HUES6 (cell line): ENCODE data around the gene CFAP77.

Experiments
- H3K27ac ChIP-seq: 2 replicates; pipeline ENCODE4 v1.7.0; 2013; ENCODE audit warnings: low read depth, mild to moderate bottlenecking, low read length, inconsistent platforms
- H3K27me3 ChIP-seq: 2 replicates; pipeline ENCODE4 v1.6.1; 2013; ENCODE audit warnings: low read length; ENCODE audit not compliant: control insufficient read depth, insufficient read depth
- H3K36me3 ChIP-seq: 2 replicates; pipeline ENCODE4 v1.6.1; 2013; ENCODE audit warnings: low read length; ENCODE audit not compliant: control insufficient read depth, insufficient read depth
- H3K4me1 ChIP-seq: 2 replicates; pipeline ENCODE4 v1.6.1; 2013; ENCODE audit warnings: low read length; ENCODE audit not compliant: control insufficient read depth, insufficient read depth
- H3K4me3 ChIP-seq: 2 replicates; pipeline ENCODE4 v1.5.1; 2013; ENCODE audit warnings: low read depth, low read length
- H3K9ac ChIP-seq: one replicate; pipeline ENCODE4 v1.6.1; 2013; ENCODE audit warnings: mild to moderate bottlenecking, low read length
- H3K9me3 ChIP-seq: 2 replicates; pipeline ENCODE4 v1.6.1; 2013; ENCODE audit warnings: low read depth, low read length; ENCODE audit not compliant: control insufficient read depth, insufficient read depth

CFAP77 gene

DNA sequence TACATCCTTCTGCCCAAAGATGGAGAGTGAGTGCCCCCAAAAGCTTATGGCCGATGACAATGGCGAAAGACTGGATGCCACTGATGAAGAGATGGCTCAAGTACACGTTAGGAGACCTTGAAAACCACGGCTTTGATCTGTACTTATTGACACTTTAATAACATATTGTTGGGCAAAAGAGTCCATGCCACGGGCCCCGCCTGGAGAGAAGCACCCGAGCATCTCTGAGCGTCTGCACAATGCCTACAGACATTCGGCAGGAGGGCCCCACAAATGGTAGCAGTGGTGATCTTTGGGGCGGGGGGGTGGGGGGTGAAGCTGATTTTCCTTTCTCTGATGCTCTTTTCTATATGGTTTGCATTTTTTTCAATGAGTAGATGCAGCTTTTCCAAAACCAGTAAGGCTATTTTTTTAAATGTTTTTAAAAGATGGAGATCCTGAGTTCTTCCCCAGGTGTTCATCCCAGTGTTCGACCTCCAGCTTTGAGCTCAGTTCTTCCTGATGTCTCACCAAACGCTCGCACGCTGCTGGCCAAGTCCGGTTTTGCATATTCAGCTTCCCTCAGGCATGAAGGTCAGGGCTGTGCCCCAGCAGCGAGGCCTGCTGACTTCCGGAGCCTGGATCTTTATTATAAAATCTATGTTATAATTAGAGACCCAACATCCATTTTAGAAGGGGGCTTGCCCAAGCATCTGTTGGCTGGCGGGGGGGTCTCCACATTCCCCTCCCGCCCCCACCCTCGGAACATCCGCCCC is 138.1 kb downstream of the CFAP77 start:
- Histone ChIP-seq H3K9ac (no peak overlapping the region), H3K36me3 (no peaks in the 10 kb centered on the region), H3K27ac (no peak overlapping the region), H3K9me3 (no peaks in the 10 kb centered on the region), H3K27me3 (no peaks in the 10 kb centered on the region), H3K4me1 (peaks cover 8% of the 10 kb centered on the region; the same call in 1 of the 2 replicates), H3K4me3 (no peak overlapping the region)

- Histone ChIP-seq H3K9ac (no peak overlapping the region), H3K4me3 (no peak overlapping the region), H3K36me3 (no peaks in the 10 kb centered on the region), H3K27me3 (no peaks in the 10 kb centered on the region), H3K27ac (no peak overlapping the region), H3K9me3 (no peaks in the 10 kb centered on the region), H3K4me1 (peaks cover 8% of the 10 kb centered on the region; the same call in 1 of the 2 replicates)
These were observed 139.0 kb downstream of the CFAP77 start for GRCh38 chr9:132548751-132549640.

DNA sequence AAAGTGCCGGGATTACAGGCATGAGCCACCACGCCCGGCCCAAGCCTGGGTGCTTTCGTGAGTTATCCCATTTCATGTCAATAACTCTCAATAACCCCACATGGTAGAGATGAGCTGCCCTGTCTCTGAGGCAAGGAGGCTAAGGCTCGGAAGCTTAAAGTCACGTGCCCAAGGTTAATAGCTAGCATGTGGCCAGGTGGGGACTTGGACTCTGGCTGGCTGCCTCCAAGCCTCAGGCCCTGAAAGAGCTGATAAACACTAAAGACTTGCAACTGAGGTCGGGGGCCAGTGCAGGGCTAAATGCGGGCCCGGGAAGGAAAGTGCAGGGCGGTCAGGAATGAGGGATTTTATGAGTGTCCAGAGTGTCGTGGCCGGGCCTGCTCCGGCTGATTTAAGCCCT is 141.5 kb downstream of the CFAP77 start:
- H3K4me1 ChIP-seq = peaks cover 2% of the 10 kb centered on the region; the same call in 1 of the 2 replicates
- H3K27ac ChIP-seq = no peak overlapping the region
- no peaks in the 10 kb centered on the region; the same call in 1 of the 2 replicates for H3K27me3 ChIP-seq
- no peak overlapping the region for H3K4me3 ChIP-seq
- no peak overlapping the region for H3K9ac ChIP-seq
- H3K36me3 ChIP-seq = no peaks in the 10 kb centered on the region
- no peaks in the 10 kb centered on the region for H3K9me3 ChIP-seq

DNA sequence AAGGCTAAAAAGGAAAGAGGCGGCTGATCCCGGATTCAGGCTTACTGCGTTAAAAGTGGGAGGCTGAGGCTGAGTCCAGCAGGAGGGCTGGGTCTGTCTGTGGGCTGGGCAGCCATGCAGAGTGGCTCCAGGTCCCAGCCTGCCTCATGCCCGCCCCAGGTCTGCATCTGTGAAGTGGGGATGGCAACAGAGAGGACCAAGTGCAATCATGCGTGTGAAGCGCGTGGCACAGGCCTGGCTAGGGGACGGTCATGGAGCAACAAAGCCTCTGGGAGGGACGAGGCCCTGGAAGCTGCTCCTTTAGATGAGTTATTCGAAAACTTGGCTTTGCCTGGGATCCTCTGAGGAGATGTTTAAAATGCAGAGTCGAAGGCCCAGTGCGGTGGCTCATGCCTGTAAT is 142.0 kb downstream of the CFAP77 start:
- Histone ChIP-seq H3K9me3 (no peaks in the 10 kb centered on the region), H3K4me3 (no peak overlapping the region), H3K27ac (no peak overlapping the region), H3K9ac (no peak overlapping the region), H3K27me3 (no peaks in the 10 kb centered on the region; the same call in 1 of the 2 replicates), H3K36me3 (no peaks in the 10 kb centered on the region), H3K4me1 (no peaks in the 10 kb centered on the region)

DNA sequence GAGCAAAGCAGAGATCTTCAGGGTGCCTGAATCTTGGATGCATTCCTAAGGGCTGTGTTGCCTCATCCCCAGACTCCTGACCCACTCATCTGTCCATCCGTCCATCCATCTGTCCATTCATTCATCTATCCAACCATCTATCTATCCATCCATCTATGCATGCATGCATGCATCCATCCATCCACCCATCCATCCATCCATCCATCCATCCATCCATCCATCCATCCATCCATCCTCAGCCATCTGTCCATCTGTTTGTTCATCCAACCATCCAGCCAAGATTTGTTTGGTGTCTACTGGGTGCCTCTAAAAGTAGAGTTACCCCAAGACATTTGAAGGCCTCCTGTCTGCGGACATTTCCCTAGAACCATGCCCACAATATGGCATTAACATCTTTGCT is 144.7 kb downstream of the CFAP77 start:
- no peak overlapping the region for H3K4me3 ChIP-seq
- H3K36me3 ChIP-seq = no peaks in the 10 kb centered on the region
- H3K9me3 ChIP-seq = peaks cover 6% of the 10 kb centered on the region
- no peak overlapping the region for H3K27ac ChIP-seq
- no peaks in the 10 kb centered on the region; the same call in 1 of the 2 replicates for H3K27me3 ChIP-seq
- no peak overlapping the region for H3K9ac ChIP-seq
- H3K4me1 ChIP-seq = no peaks in the 10 kb centered on the region

GRCh38 chr9:132555528-132555927 is 145.5 kb downstream of the CFAP77 start:
- Histone ChIP-seq H3K36me3 (no peaks in the 10 kb centered on the region), H3K9me3 (peaks cover 12% of the 10 kb centered on the region), H3K27ac (no peak overlapping the region), H3K4me3 (no peak overlapping the region), H3K27me3 (no peaks in the 10 kb centered on the region; the same call in 1 of the 2 replicates), H3K4me1 (no peaks in the 10 kb centered on the region), H3K9ac (no peak overlapping the region)

DNA sequence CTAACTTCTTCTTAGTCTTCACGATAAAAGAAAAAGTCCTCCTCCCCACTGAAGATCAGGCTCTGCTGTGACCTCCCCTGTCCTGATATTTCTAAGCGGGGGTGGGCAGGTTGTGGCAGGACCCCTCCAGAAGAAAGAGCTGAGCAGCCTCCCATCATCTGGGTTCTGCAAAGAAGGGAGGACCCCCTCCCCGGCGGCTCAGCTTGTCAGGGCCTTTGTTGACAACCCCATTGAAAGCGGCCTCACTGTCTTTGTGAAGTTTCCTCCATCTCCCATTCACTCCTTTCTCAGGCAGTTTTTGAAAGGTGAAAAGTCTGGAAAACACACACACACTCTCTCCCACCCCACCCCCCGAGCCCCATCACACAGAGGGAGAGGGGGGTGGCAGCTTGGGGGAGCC is 146.2 kb downstream of the CFAP77 start:
- H3K27ac ChIP-seq = no peak overlapping the region
- H3K4me1 ChIP-seq = no peaks in the 10 kb centered on the region
- H3K27me3 ChIP-seq = no peaks in the 10 kb centered on the region; the same call in 1 of the 2 replicates
- H3K4me3 ChIP-seq = no peak overlapping the region
- H3K9me3 ChIP-seq = peaks cover 12% of the 10 kb centered on the region
- no peaks in the 10 kb centered on the region for H3K36me3 ChIP-seq
- no peak overlapping the region for H3K9ac ChIP-seq

DNA sequence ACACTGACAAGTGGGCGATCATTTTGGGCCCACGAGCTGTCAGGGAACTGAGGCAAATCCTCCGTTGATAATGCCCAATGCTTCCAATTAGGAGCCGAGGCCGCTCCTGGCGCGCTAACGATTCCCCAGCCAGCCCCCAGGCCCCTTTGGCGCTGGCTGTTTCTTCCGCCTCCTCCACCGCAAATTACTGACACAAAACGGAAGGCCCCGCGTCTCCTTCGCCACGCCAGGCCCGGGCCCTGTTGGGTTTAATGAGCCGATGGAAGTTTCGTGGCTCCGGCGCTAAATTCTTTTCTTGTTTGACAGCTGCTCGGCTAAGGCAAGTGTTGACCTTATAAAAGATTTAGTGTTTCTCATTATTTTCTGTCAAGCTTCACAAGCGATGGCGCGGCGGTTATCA is 146.7 kb downstream of the CFAP77 start:
- no peaks in the 10 kb centered on the region for H3K4me1 ChIP-seq
- H3K27me3 ChIP-seq = peaks cover 2% of the 10 kb centered on the region; the same call in 1 of the 2 replicates

DNA sequence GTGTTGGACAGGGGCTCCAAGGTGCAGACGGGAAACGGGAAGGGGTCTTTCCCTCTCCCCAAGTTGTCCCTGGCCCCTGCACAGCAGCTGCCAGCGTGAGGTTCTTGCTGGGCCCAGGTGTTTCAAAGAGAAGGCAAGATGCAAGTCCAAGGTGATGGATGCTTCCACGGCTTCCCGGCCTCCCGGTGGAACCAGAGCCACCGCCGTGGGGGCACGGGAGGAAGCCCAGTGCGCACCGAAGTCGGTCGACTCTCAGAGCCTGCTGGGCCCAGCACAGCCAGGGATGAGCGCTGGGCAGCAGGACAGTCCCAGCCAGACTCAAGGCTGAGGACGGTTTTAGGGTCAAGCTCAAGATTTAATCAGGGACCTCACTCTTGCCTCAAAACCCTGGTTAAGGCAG is 147.1 kb downstream of the CFAP77 start:
- Histone ChIP-seq H3K36me3 (no peaks in the 10 kb centered on the region), H3K27me3 (peaks cover 6% of the 10 kb centered on the region; the same call in 1 of the 2 replicates), H3K4me3 (no peak overlapping the region), H3K4me1 (no peaks in the 10 kb centered on the region), H3K9ac (no peak overlapping the region), H3K9me3 (peaks cover 12% of the 10 kb centered on the region), H3K27ac (no peak overlapping the region)

More for the DNA sequence above, 146.7 kb downstream of the CFAP77 start:
- H3K9ac ChIP-seq = no peak overlapping the region
- H3K36me3 ChIP-seq = no peaks in the 10 kb centered on the region
- peaks cover 12% of the 10 kb centered on the region for H3K9me3 ChIP-seq
- no peak overlapping the region for H3K4me3 ChIP-seq
- H3K27ac ChIP-seq = no peak overlapping the region

- Histone ChIP-seq H3K27ac (no peak overlapping the region), H3K36me3 (no peaks in the 10 kb centered on the region), H3K4me1 (0 out of 2 replicates have a peak, but pooled peaks cover 4% of the 10 kb centered on the region), H3K9me3 (peaks cover 12% of the 10 kb centered on the region), H3K9ac (no peak overlapping the region), H3K27me3 (peaks cover 6% of the 10 kb centered on the region; the same call in 1 of the 2 replicates), H3K4me3 (no peak overlapping the region)
These were observed 149.7 kb downstream of the CFAP77 start for GRCh38 chr9:132559711-132560110.
